WERI-Rb-1 (cell line): ENCODE measurements around the gene TMEM187.

Source experiments
- DNase-seq: peaks from one replicate; pipeline ENCODE4 v3.0.0-alpha.2; 2020
- H3K27ac ChIP-seq: fragments of 250-450 bp; sonication (Bioruptor Pico); 2 replicates; pipeline ENCODE4 v1.5.1; 2020; ENCODE audit warnings: mild to moderate bottlenecking, moderate library complexity
- H3K27me3 ChIP-seq: fragments of 250-450 bp; sonication (Bioruptor Pico); 2 replicates; pipeline ENCODE4 v1.5.1; 2021; ENCODE audit warnings: mild to moderate bottlenecking, low read depth, moderate library complexity; ENCODE audit not compliant: insufficient read depth, severe bottlenecking
- H3K36me3 ChIP-seq: fragments of 250-450 bp; sonication (Bioruptor Pico); 2 replicates; pipeline ENCODE4 v1.5.1; 2020; ENCODE audit warnings: mild to moderate bottlenecking, moderate library complexity
- H3K4me3 ChIP-seq: 2 replicates; pipeline ENCODE4 v1.5.1; 2011; ENCODE audit warnings: low read depth, mild to moderate bottlenecking, control low read depth, low read length
- H3K9me3 ChIP-seq: fragments of 250-450 bp; sonication (Bioruptor Pico); 2 replicates; pipeline ENCODE4 v1.5.1; 2021; ENCODE audit warnings: mild to moderate bottlenecking, moderate library complexity; ENCODE audit not compliant: severe bottlenecking
- CTCF ChIP-seq: IDR thresholded peaks from 2 replicates; pipeline ENCODE4 v1.5.1; 2011; ENCODE audit warnings: low read depth, mild to moderate bottlenecking, control low read depth, inconsistent platforms, low read length

TMEM187 gene

GRCh38 chrX:153932220-153932915 lies 40.2 kb upstream of the TMEM187 start:
- Histone ChIP-seq H3K27me3 (peaks cover 11% of the 10 kb centered on the region), H3K27ac (no peak overlapping the region), H3K9me3 (peaks cover 3% of the 10 kb centered on the region), H3K36me3 (peaks cover 47% of the 10 kb centered on the region), H3K4me3 (no peak overlapping the region)
- no peak for TF ChIP-seq CTCF
- DNase-seq = no peak

- no peak for DNase-seq
- H3K27ac ChIP-seq = peak overlapping the region; percentile 74; the same call in 1 of the 2 replicates
These were observed 38.8 kb upstream of the TMEM187 start for GRCh38 chrX:153933748-153934147.

GRCh38 chrX:153934148-153934761 lies 38.3 kb upstream of the TMEM187 start:
- H3K36me3 ChIP-seq = peaks cover 42% of the 10 kb centered on the region
- peak overlapping the region; percentile 74 for H3K27ac ChIP-seq
- peaks cover 3% of the 10 kb centered on the region for H3K9me3 ChIP-seq
- H3K4me3 ChIP-seq = peak overlapping the region; percentile 74
- DNase-seq = peak; percentile 9
- TF ChIP-seq CTCF = no peak
- H3K27me3 ChIP-seq = peaks cover 13% of the 10 kb centered on the region

More at GRCh38 chrX:153933748-153934147, 38.8 kb upstream of the TMEM187 start:
- Histone ChIP-seq H3K9me3 (peaks cover 3% of the 10 kb centered on the region), H3K36me3 (peaks cover 47% of the 10 kb centered on the region), H3K4me3 (peak overlapping the region; percentile 74), H3K27me3 (peaks cover 13% of the 10 kb centered on the region)
- no peak for TF ChIP-seq CTCF

GRCh38 chrX:153934762-153935325 lies 37.7 kb upstream of the TMEM187 start, which contains the start of gene NAA10:
NAA10 (minus strand) TSS chrX:153935037; CDS start chrX:153934904, 133 bp downstream.
- H3K36me3 ChIP-seq = peaks cover 37% of the 10 kb centered on the region
- peaks cover 17% of the 10 kb centered on the region for H3K27me3 ChIP-seq
- TF ChIP-seq CTCF = no peak
- peak; percentile 81 for DNase-seq
- H3K4me3 ChIP-seq = peak within 1 kb of the TSS; percentile 74
- H3K9me3 ChIP-seq = peaks cover 3% of the 10 kb centered on the region
- peak within 1 kb of the TSS; percentile 74 for H3K27ac ChIP-seq

- no peak overlapping the region for H3K27ac ChIP-seq
- H3K27me3 ChIP-seq = peaks cover 18% of the 10 kb centered on the region
- TF ChIP-seq CTCF = no peak
- peaks cover 31% of the 10 kb centered on the region for H3K36me3 ChIP-seq
- no peak for DNase-seq
- H3K9me3 ChIP-seq = peaks cover 3% of the 10 kb centered on the region
- H3K4me3 ChIP-seq = peak overlapping the region; percentile 15; the same call in 1 of the 2 replicates
These were observed 37.2 kb upstream of the TMEM187 start for GRCh38 chrX:153935326-153935851.
